Suprapubic skin (tissue), 4 donors: ENCODE results near the gene INSIG2.

Source experiments
- EP300 ChIP-seq: sonication (generic); formaldehyde crosslinking; IDR thresholded peaks from one replicate; pipeline ENCODE4 v1.6.1; 2017; ENCODE audit warnings: antibody characterized with exemption
- POLR2A ChIP-seq, 2 donors: fragments of 450-650 bp; IDR thresholded peaks; one replicate each; pipeline ENCODE4 v1.6.1; 2017; ENCODE audit warnings: antibody characterized with exemption in 2 of 2, mild to moderate bottlenecking in 2 of 2, moderate library complexity in 2 of 2
- POLR2AphosphoS5 ChIP-seq, 3 donors: sonication (generic); formaldehyde crosslinking; IDR thresholded peaks; one replicate each; pipeline ENCODE4 v1.6.1; 2017; ENCODE audit warnings: antibody characterized with exemption in 3 of 3
- TF ChIP-seq, protein P1 (sequence below), 2 donors: fragments of 200-600 bp in 1 of 2; fragments of 450-650 bp in 1 of 2; sonication (generic) in 1 of 2; IDR thresholded peaks; one replicate each; pipeline ENCODE4 v1.5.1; 2016 to 2019; ENCODE audit warnings: antibody characterized with exemption in 2 of 2, mild to moderate bottlenecking in 1 of 2, moderate library complexity in 1 of 2

- TF ChIP-seq EP300: no peak
- TF ChIP-seq POLR2A (IDR thresholded peaks at IDR 0.05): no peak
- TF ChIP-seq, protein P1, sequence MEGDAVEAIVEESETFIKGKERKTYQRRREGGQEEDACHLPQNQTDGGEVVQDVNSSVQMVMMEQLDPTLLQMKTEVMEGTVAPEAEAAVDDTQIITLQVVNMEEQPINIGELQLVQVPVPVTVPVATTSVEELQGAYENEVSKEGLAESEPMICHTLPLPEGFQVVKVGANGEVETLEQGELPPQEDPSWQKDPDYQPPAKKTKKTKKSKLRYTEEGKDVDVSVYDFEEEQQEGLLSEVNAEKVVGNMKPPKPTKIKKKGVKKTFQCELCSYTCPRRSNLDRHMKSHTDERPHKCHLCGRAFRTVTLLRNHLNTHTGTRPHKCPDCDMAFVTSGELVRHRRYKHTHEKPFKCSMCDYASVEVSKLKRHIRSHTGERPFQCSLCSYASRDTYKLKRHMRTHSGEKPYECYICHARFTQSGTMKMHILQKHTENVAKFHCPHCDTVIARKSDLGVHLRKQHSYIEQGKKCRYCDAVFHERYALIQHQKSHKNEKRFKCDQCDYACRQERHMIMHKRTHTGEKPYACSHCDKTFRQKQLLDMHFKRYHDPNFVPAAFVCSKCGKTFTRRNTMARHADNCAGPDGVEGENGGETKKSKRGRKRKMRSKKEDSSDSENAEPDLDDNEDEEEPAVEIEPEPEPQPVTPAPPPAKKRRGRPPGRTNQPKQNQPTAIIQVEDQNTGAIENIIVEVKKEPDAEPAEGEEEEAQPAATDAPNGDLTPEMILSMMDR (IDR thresholded peaks at IDR 0.05): no peak
- no peak for TF ChIP-seq POLR2AphosphoS5 (IDR thresholded peaks at IDR 0.05)
Observed at GRCh38 chr2:118062048-118062447, 26.2 kb upstream of the INSIG2 start.
